Activated T-cell treated with anti-CD3 and anti-CD28 coated beads, Interleukin-2, amount 50 U/mL, for 72 hours (primary cell): Measurements from ENCODE around the gene XCL1. TPM values are rescaled to one million over a fixed set of nuclear protein-coding genes. Genes with fewer than 3 reads are reported as not detected.
"Not testable (repeated sequence)": the region's sequence is repeated elsewhere in the genome, so short reads cannot be mapped to it uniquely, and the experiment has no call there.

ENCODE experiments used
- ATAC-seq, 2 donors: fragments of 150-1000 bp; cut with Tn5 transposase; replicated peaks in 1 of 2; 2 replicates each; pipeline ENCODE4 v1.10.0; 2021; ENCODE audit warnings: moderate library complexity in 2 of 2, mild to moderate bottlenecking in 1 of 2
- DNase-seq, 2 donors: peaks; one replicate each; pipeline ENCODE4 v3.0.0; 2021 to 2022; ENCODE audit warnings: mixed read lengths in 1 of 2
- H3K27ac Mint-ChIP-seq: one replicate; pipeline ENCODE4 v1.8.0; 2022; ENCODE audit warnings: mild to moderate bottlenecking, moderate library complexity, mixed read lengths
- H3K27me3 Mint-ChIP-seq: one replicate; pipeline ENCODE4 v1.8.0; 2022; ENCODE audit warnings: low read depth, mixed read lengths
- H3K36me3 Mint-ChIP-seq, 2 donors: one replicate each; pipeline ENCODE4 v1.8.0; 2022; ENCODE audit warnings: mixed read lengths in 2 of 2, mild to moderate bottlenecking in 1 of 2; ENCODE audit not compliant: insufficient read depth in 2 of 2
- H3K4me1 Mint-ChIP-seq: one replicate; pipeline ENCODE4 v1.8.0; 2022; ENCODE audit warnings: low read depth, mixed read lengths
- H3K4me3 Mint-ChIP-seq, 2 donors: one replicate each; pipeline ENCODE4 v1.8.0; 2022; ENCODE audit warnings: mild to moderate bottlenecking in 2 of 2, mixed read lengths in 2 of 2, moderate library complexity in 2 of 2
- H3K9me3 Mint-ChIP-seq, 2 donors: one replicate each; pipeline ENCODE4 v1.8.0; 2022; ENCODE audit warnings: mixed read lengths in 2 of 2
- total RNA-seq, 2 donors: library from RNA; stranded (reverse); gene quantifications; one replicate each; pipeline ENCODE4 v1.2.3, GENCODE V29; 2022

The XCL1 gene
- total RNA-seq: 10 to 100 TPM; 11.7 to 27.8 TPM

GRCh38 chr1:168576245-168576688, at the start of gene XCL1:
Gene XCL1, plus strand, starts transcription at chr1:168576605. Its CDS starts 33 bp downstream, at chr1:168576638.
- ATAC-seq: peak; percentile 56 to 76
- Mint-ChIP-seq H3K4me3 (peak within 1 kb of the TSS; percentile 14 to 74), H3K27ac (peak within 1 kb of the TSS; percentile 33), H3K4me1 (peaks cover 46% of the 10 kb centered on the region)
- DNase-seq: peak; percentile 12 to 23
- H3K27me3 Mint-ChIP-seq, H3K9me3 Mint-ChIP-seq, H3K36me3 Mint-ChIP-seq: not testable (repeated sequence)

GRCh38 chr1:168529518-168529917, 46.9 kb upstream of the XCL1 start:
- no peak for ATAC-seq
- no peak overlapping the region for H3K4me3 Mint-ChIP-seq
- H3K36me3 Mint-ChIP-seq: no peaks in the 10 kb centered on the region
- H3K9me3 Mint-ChIP-seq: no peaks in the 10 kb centered on the region
- no peak for DNase-seq
- H3K4me1 Mint-ChIP-seq: peaks cover 32% of the 10 kb centered on the region
- no peak overlapping the region for H3K27ac Mint-ChIP-seq
- H3K27me3 Mint-ChIP-seq: no peaks in the 10 kb centered on the region

- Mint-ChIP-seq H3K36me3 (peaks cover 0 to under 1% of the 10 kb centered on the region in 2 donors), H3K27me3 (no peaks in the 10 kb centered on the region), H3K4me1 (peaks cover 54% of the 10 kb centered on the region), H3K4me3 (no peak overlapping the region), H3K9me3 (no peaks in the 10 kb centered on the region), H3K27ac (no peak overlapping the region)
- DNase-seq (peak in 1 of 2 donors; percentile 14), ATAC-seq (peak; percentile 90 to 92)
These were observed 44.6 kb upstream of the XCL1 start for GRCh38 chr1:168531615-168532345.

- Mint-ChIP-seq H3K27me3 (no peaks in the 10 kb centered on the region), H3K9me3 (no peaks in the 10 kb centered on the region), H3K4me3 (peak overlapping the region; percentile 36 to 79), H3K4me1 (peaks cover 56% of the 10 kb centered on the region), H3K36me3 (peaks cover 0 to 3% of the 10 kb centered on the region in 2 donors), H3K27ac (peak overlapping the region; percentile 71)
- DNase-seq (no peak), ATAC-seq (peak; percentile 42 to 46)
These were observed 40.9 kb upstream of the XCL1 start for GRCh38 chr1:168535536-168535935.

- not testable (repeated sequence) for ATAC-seq, H3K27ac Mint-ChIP-seq, H3K36me3 Mint-ChIP-seq, H3K27me3 Mint-ChIP-seq, H3K4me3 Mint-ChIP-seq, H3K9me3 Mint-ChIP-seq, DNase-seq
- peaks cover 34% of the 10 kb centered on the region for H3K4me1 Mint-ChIP-seq
These were observed 35.6 kb upstream of the XCL1 start for GRCh38 chr1:168540798-168541197.

GRCh38 chr1:168542978-168543377, 33.4 kb upstream of the XCL1 start:
- H3K27ac Mint-ChIP-seq, H3K36me3 Mint-ChIP-seq, H3K9me3 Mint-ChIP-seq, DNase-seq, H3K4me3 Mint-ChIP-seq, H3K27me3 Mint-ChIP-seq: not testable (repeated sequence)
- peaks cover 16% of the 10 kb centered on the region for H3K4me1 Mint-ChIP-seq
- peak; percentile 39 to 51 for ATAC-seq

- ATAC-seq: peak; percentile 59 to 75
- not testable (repeated sequence) for H3K9me3 Mint-ChIP-seq, H3K27me3 Mint-ChIP-seq, H3K36me3 Mint-ChIP-seq, H3K27ac Mint-ChIP-seq, DNase-seq
- peak within 1 kb of the TSS; percentile 15 to 68 for H3K4me3 Mint-ChIP-seq
- H3K4me1 Mint-ChIP-seq: peaks cover 16% of the 10 kb centered on the region
These were observed 32.4 kb upstream of the XCL1 start, which contains the start of gene XCL2 for GRCh38 chr1:168543840-168544498. Gene XCL2, minus strand, starts transcription at chr1:168543997. Its CDS starts 33 bp downstream, at chr1:168543964.

GRCh38 chr1:168545678-168546552, 30.5 kb upstream of the XCL1 start:
- not testable (repeated sequence) for H3K4me3 Mint-ChIP-seq, ATAC-seq, H3K27me3 Mint-ChIP-seq, H3K36me3 Mint-ChIP-seq, DNase-seq, H3K9me3 Mint-ChIP-seq
- peaks cover 16% of the 10 kb centered on the region for H3K4me1 Mint-ChIP-seq
- peak overlapping the region; percentile 45 for H3K27ac Mint-ChIP-seq

GRCh38 chr1:168546553-168546895, 29.9 kb upstream of the XCL1 start:
- not testable (repeated sequence) for DNase-seq, H3K9me3 Mint-ChIP-seq, H3K36me3 Mint-ChIP-seq, H3K4me3 Mint-ChIP-seq, H3K27ac Mint-ChIP-seq, H3K27me3 Mint-ChIP-seq, ATAC-seq
- H3K4me1 Mint-ChIP-seq: peaks cover 16% of the 10 kb centered on the region

GRCh38 chr1:168550971-168551370, 25.4 kb upstream of the XCL1 start:
- H3K27ac Mint-ChIP-seq: no peak overlapping the region
- ATAC-seq (no peak), DNase-seq (no peak)
- peaks cover 24% of the 10 kb centered on the region for H3K4me1 Mint-ChIP-seq
- no peaks in the 10 kb centered on the region for H3K27me3 Mint-ChIP-seq
- H3K9me3 Mint-ChIP-seq: peaks cover 2 to 3% of the 10 kb centered on the region in 2 donors
- H3K4me3 Mint-ChIP-seq: no peak overlapping the region
- peaks cover 4 to 6% of the 10 kb centered on the region in 2 donors for H3K36me3 Mint-ChIP-seq

- H3K4me3 Mint-ChIP-seq: no peak overlapping the region
- H3K9me3 Mint-ChIP-seq: peaks cover 2 to 3% of the 10 kb centered on the region in 2 donors
- peaks cover 29% of the 10 kb centered on the region for H3K4me1 Mint-ChIP-seq
- peaks cover 4 to 6% of the 10 kb centered on the region in 2 donors for H3K36me3 Mint-ChIP-seq
- ATAC-seq (no peak), DNase-seq (no peak)
- H3K27ac Mint-ChIP-seq: no peak overlapping the region
- no peaks in the 10 kb centered on the region for H3K27me3 Mint-ChIP-seq
These were observed 24.7 kb upstream of the XCL1 start for GRCh38 chr1:168551688-168552087.

GRCh38 chr1:168552961-168553360, 23.4 kb upstream of the XCL1 start:
- Mint-ChIP-seq H3K27ac (no peak overlapping the region), H3K36me3 (peaks cover 0 to 3% of the 10 kb centered on the region in 2 donors), H3K27me3 (no peaks in the 10 kb centered on the region), H3K4me3 (no peak overlapping the region), H3K9me3 (peaks cover 2 to 3% of the 10 kb centered on the region in 2 donors), H3K4me1 (peaks cover 41% of the 10 kb centered on the region)
- no peak for DNase-seq
- no peak for ATAC-seq
